ACHN (cell line): ENCODE data around the gene MAMLD1.
A peak's percentile ranks its signal among the peaks of the same experiment; 100 is the strongest.

Source experiments
- DNase-seq: peaks from one replicate; pipeline ENCODE4 v3.0.0-alpha.2; 2015
- in situ Hi-C: cut with HindIII; loops from 2 replicates; pipeline ENCODE4 v1.10.0; 2017; ENCODE audit warnings: low sequenced_read_pairs, low pct_ligation_motif_present, low pct_unique_long_range_greater_than_20kb

Gene MAMLD1

GRCh38 chrX:150348365-150348764 lies 14.8 kb upstream of the MAMLD1 start:
- no peak for DNase-seq
- in situ Hi-C loops = no loop called here

- DNase-seq = no peak
- in situ Hi-C loops = no loop called here
Measured at GRCh38 chrX:150352114-150352513, 11.0 kb upstream of the MAMLD1 start.

- in situ Hi-C loops = no loop called here
- no peak for DNase-seq
Measured at GRCh38 chrX:150352581-150352980, 10.5 kb upstream of the MAMLD1 start.

- no peak for DNase-seq
- in situ Hi-C loops = no loop called here
Measured at GRCh38 chrX:150355913-150356312, 7.2 kb upstream of the MAMLD1 start.

- in situ Hi-C loops = no loop called here
- no peak for DNase-seq
Measured at GRCh38 chrX:150357790-150358189, 5.3 kb upstream of the MAMLD1 start.

GRCh38 chrX:150358651-150359050 lies 4.5 kb upstream of the MAMLD1 start:
- DNase-seq = no peak
- in situ Hi-C loops = no loop called here

GRCh38 chrX:150360331-150360730 lies 2.8 kb upstream of the MAMLD1 start:
- in situ Hi-C loops = no loop called here
- DNase-seq = no peak

GRCh38 chrX:150361070-150361776 lies 1.9 kb upstream of the MAMLD1 start:
- in situ Hi-C loops = no loop called here

GRCh38 chrX:150361777-150362351 lies 1.3 kb upstream of the MAMLD1 start:
- DNase-seq = peak; percentile 10
- in situ Hi-C loops = no loop called here

More at GRCh38 chrX:150361070-150361776, 1.9 kb upstream of the MAMLD1 start:
- DNase-seq = peak; percentile 30

GRCh38 chrX:150363561-150364346 lies 637 bp downstream of the MAMLD1 start:
- in situ Hi-C loops = no loop called here
- peak; percentile 39 for DNase-seq

- peak; percentile 11 for DNase-seq
- in situ Hi-C loops = no loop called here
Measured at GRCh38 chrX:150364347-150365050, 1.4 kb downstream of the MAMLD1 start.

- peak; percentile 65 for DNase-seq
- in situ Hi-C loops = no loop called here
Measured at GRCh38 chrX:150365051-150365989, 2.2 kb downstream of the MAMLD1 start.

- peak; percentile 37 for DNase-seq
Measured at GRCh38 chrX:150365990-150366911, 3.1 kb downstream of the MAMLD1 start.

GRCh38 chrX:150366951-150367545 lies 3.9 kb downstream of the MAMLD1 start:
- in situ Hi-C loops = no loop called here
- peak; percentile 47 for DNase-seq

More at GRCh38 chrX:150365990-150366911, 3.1 kb downstream of the MAMLD1 start:
- in situ Hi-C loops = no loop called here

GRCh38 chrX:150370589-150371312 lies 7.6 kb downstream of the MAMLD1 start:
- in situ Hi-C loops = no loop called here
- DNase-seq = no peak

GRCh38 chrX:150371877-150372276 lies 8.8 kb downstream of the MAMLD1 start:
- in situ Hi-C loops = no loop called here

More at GRCh38 chrX:150371877-150372276, 8.8 kb downstream of the MAMLD1 start:
- no peak for DNase-seq
